C4-2B (cell line): Measurements from ENCODE around the gene PTOV1.

ENCODE experiments used
- H3K27ac ChIP-seq: fragments of 450-650 bp; 2 replicates; pipeline ENCODE4 v1.5.1; 2017
- CTCF ChIP-seq: fragments of 450-650 bp; conservative IDR thresholded peaks from 2 replicates; pipeline ENCODE4 v1.5.1; 2017; ENCODE audit warnings: mild to moderate bottlenecking
- ZFX ChIP-seq: fragments of 450-650 bp; IDR thresholded peaks from 2 replicates; pipeline ENCODE4 v1.6.1; 2017

Gene PTOV1

GRCh38 chr19:49887665-49888509, 36.9 kb downstream of the PTOV1 start:
- no peak overlapping the region for H3K27ac ChIP-seq
- TF ChIP-seq CTCF, result no peak
- TF ChIP-seq ZFX, result no peak

GRCh38 chr19:49888510-49888824, 37.5 kb downstream of the PTOV1 start:
- TF ChIP-seq CTCF (no peak), ZFX (no peak)
- H3K27ac ChIP-seq, result no peak overlapping the region

GRCh38 chr19:49889038-49889686, 38.2 kb downstream of the PTOV1 start:
- peak overlapping the region; percentile 72 for H3K27ac ChIP-seq
- TF ChIP-seq ZFX (no peak), CTCF (no peak)

- TF ChIP-seq ZFX (peak; percentile 15; the same call in 1 of the 2 replicates), CTCF (peak; percentile 87)
- H3K27ac ChIP-seq, result peak overlapping the region; percentile 72
Measured at GRCh38 chr19:49889687-49890348, 38.9 kb downstream of the PTOV1 start.

GRCh38 chr19:49890349-49891311, 39.7 kb downstream of the PTOV1 start:
- TF ChIP-seq ZFX (0 out of 2 replicates have a peak, but pooled peaks have one; percentile 3), CTCF (no peak; the same call in 1 of the 2 replicates)
- peak overlapping the region; percentile 72 for H3K27ac ChIP-seq

GRCh38 chr19:49891393-49891792, 40.4 kb downstream of the PTOV1 start:
- no peak overlapping the region for H3K27ac ChIP-seq
- TF ChIP-seq ZFX, result no peak
- TF ChIP-seq CTCF, result no peak
